BE2C (cell line): ENCODE measurements around the gene CXCL13.
"Not testable (repeated sequence)": the region's sequence is repeated elsewhere in the genome, so short reads cannot be mapped to it uniquely, and the experiment has no call there.

Experiments used
- DNase-seq: peaks from one replicate; pipeline ENCODE4 v3.0.0-alpha.2; 2020
- H3K27me3 ChIP-seq: fragments of 250-450 bp; sonication (Bioruptor Pico); 2 replicates; pipeline ENCODE4 v1.5.1; 2020; ENCODE audit warnings: mild to moderate bottlenecking
- H3K36me3 ChIP-seq: fragments of 250-450 bp; sonication (Bioruptor Pico); 2 replicates; pipeline ENCODE4 v1.5.1; 2020; ENCODE audit warnings: mild to moderate bottlenecking
- H3K4me1 ChIP-seq: fragments of 250-450 bp; sonication (Bioruptor Pico); 2 replicates; pipeline ENCODE4 v1.5.1; 2020
- H3K4me3 ChIP-seq: 2 replicates; pipeline ENCODE4 v1.5.1; 2011; ENCODE audit warnings: low read depth, low read length
- H3K9me3 ChIP-seq: fragments of 250-450 bp; sonication (Bioruptor Pico); 2 replicates; pipeline ENCODE4 v1.5.1; 2020
- TF ChIP-seq, protein P1 (sequence below): IDR thresholded peaks from 2 replicates; pipeline ENCODE4 v1.5.1; 2012; ENCODE audit warnings: mild to moderate bottlenecking, low read depth, low read length

The CXCL13 gene

DNA sequence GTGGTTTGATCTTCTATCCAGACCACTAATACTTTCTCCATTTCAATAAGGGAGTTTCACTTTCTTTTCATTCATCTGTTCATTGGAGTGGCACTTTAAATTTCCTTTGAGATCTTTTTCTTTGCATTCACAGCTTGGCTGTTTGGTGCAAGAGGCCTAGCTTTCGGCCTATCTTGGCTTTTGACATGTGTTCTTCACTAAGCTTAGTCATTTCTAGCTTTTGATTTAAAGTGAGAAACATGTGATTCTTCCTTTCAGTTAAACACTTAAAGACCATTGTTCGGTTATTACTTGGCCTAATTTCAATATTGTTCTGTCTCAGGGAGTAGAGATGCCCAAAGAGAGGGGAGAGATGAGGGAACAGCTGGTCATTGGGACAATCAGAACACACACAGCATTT lies 24.3 kb downstream of the CXCL13 start:
- peaks cover 4% of the 10 kb centered on the region; the same call in 1 of the 2 replicates for H3K27me3 ChIP-seq
- no peaks in the 10 kb centered on the region for H3K36me3 ChIP-seq
- TF ChIP-seq, protein P1, sequence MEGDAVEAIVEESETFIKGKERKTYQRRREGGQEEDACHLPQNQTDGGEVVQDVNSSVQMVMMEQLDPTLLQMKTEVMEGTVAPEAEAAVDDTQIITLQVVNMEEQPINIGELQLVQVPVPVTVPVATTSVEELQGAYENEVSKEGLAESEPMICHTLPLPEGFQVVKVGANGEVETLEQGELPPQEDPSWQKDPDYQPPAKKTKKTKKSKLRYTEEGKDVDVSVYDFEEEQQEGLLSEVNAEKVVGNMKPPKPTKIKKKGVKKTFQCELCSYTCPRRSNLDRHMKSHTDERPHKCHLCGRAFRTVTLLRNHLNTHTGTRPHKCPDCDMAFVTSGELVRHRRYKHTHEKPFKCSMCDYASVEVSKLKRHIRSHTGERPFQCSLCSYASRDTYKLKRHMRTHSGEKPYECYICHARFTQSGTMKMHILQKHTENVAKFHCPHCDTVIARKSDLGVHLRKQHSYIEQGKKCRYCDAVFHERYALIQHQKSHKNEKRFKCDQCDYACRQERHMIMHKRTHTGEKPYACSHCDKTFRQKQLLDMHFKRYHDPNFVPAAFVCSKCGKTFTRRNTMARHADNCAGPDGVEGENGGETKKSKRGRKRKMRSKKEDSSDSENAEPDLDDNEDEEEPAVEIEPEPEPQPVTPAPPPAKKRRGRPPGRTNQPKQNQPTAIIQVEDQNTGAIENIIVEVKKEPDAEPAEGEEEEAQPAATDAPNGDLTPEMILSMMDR: no peak
- H3K4me3 ChIP-seq: no peak overlapping the region
- no peaks in the 10 kb centered on the region for H3K9me3 ChIP-seq
- H3K4me1 ChIP-seq: no peaks in the 10 kb centered on the region
- DNase-seq: no peak

DNA sequence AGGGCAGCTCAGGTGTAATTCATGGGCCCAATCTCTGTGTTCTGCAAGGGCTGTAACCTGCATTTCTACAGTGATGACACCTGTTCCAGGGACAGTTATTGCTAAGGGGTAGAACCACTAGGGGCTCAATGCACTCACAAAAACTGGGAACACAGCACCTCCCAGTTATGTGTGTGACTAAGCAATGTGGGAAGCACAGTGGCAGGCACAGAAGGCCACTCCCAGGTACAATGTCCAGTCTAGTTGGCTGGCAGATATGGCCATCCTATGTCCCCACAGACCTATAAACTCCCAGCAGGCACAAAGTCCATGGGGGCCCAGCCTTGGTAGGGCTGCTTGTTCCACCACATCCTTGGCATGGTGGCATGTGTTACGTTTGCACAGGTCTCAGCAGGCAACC lies 25.7 kb downstream of the CXCL13 start:
- Histone ChIP-seq H3K36me3 (no peaks in the 10 kb centered on the region), H3K27me3 (peaks cover 4% of the 10 kb centered on the region; the same call in 1 of the 2 replicates), H3K4me3 (no peak overlapping the region), H3K4me1 (no peaks in the 10 kb centered on the region), H3K9me3 (no peaks in the 10 kb centered on the region)
- DNase-seq: no peak
- TF ChIP-seq, protein P1: no peak

DNA sequence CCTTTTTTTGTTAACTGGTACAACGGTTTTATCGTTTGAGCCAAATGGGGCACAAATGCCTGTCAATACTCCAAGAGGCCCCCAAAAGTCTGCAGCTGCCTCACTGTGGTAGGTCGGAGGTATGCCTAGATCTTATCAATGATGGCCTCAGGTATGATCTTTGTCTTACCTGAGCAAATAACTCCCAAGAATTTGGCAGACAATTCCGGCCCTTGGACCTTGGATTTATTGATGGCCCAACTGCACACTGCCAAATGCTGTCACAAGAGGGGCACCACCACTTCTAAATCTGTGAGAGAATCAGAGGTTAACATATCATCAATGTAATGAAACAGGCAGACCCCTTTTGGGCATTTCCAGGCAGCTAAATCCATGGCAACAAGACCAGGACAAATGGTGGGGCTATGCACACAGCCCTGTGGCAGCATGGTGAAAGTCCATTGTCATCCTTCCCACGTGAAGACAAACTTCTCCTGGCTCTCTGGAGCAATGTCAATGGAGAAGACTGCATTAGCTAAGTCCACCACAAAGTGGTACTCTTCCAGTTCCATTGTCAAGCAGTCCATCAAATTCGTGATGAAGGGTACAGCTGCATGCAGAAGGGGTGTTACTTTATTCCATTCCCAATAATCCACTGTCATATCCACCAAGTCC lies 28.6 kb downstream of the CXCL13 start:
- Histone ChIP-seq H3K36me3 (no peaks in the 10 kb centered on the region), H3K4me3 (no peak overlapping the region), H3K27me3 (no peaks in the 10 kb centered on the region; the same call in 1 of the 2 replicates), H3K4me1 (no peaks in the 10 kb centered on the region), H3K9me3 (no peaks in the 10 kb centered on the region)
- DNase-seq: no peak
- TF ChIP-seq, protein P1: no peak

DNA sequence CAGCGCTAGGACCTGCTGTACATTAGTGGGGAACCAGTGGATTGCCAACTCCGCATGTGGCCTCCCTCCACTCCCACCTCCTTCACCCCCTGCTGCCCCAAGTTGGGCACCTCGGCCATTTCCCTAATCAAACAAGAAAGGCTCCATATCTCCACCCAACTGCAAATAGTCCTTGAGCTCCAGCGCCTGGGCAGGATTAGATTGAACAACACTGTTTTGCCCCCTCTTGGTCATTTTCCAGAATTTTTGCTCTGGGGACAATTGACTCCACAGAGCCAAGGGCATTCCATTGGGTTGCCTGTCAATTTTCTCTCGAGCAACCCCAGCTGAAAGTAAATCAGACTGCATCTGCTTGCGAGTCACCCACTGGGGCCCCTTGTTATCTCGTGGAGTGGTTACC lies 29.6 kb downstream of the CXCL13 start:
- Histone ChIP-seq H3K4me1 (no peaks in the 10 kb centered on the region), H3K4me3 (no peak overlapping the region), H3K27me3 (no peaks in the 10 kb centered on the region), H3K9me3 (no peaks in the 10 kb centered on the region), H3K36me3 (no peaks in the 10 kb centered on the region)
- TF ChIP-seq, protein P1: no peak
- no peak for DNase-seq

DNA sequence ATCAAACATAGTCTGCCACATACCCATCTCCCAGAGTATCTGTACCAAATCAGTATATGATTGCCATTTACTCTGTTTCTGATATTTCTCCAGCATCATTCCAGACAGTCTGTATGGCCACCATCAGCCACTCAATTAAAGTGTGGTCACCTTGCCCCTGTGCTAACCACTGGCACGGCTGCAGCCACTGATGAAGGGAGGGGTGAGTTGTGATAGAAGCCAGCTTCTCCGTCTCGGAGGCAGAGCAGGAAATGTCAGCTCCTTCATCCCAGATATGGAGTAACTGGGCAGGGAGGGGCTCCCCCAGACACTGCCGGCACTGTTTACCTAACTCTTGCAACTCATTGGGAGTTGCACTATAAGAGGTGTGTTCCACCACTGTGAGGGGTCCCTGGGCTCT lies 30.3 kb downstream of the CXCL13 start:
- TF ChIP-seq, protein P1: no peak
- Histone ChIP-seq H3K4me3 (no peak overlapping the region), H3K36me3 (no peaks in the 10 kb centered on the region)

DNA sequence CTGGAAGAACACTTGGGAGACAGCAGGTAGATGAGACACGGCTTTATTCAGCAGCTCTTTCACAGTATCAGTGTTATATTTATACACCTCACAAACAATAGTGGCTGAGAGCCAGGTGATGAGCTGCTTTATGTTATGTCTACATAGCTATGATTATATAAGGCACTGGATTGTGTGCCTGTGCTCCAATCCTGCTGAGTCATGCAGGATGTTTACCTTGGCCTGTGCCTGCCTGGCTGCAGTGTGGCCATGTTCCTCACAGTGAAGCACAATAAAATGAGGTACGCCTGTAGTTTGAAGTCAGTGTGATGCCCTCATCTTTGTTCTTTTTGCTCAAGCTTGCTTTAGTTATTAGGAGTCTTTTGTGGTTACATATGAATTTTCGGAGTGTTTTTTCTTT lies 31.3 kb downstream of the CXCL13 start:
- H3K9me3 ChIP-seq: no peaks in the 10 kb centered on the region
- no peak overlapping the region for H3K4me3 ChIP-seq
- no peak for DNase-seq
- no peaks in the 10 kb centered on the region for H3K27me3 ChIP-seq
- TF ChIP-seq, protein P1: no peak
- no peaks in the 10 kb centered on the region for H3K36me3 ChIP-seq
- no peaks in the 10 kb centered on the region for H3K4me1 ChIP-seq

More for the DNA sequence above, 30.3 kb downstream of the CXCL13 start:
- Histone ChIP-seq H3K4me1 (no peaks in the 10 kb centered on the region), H3K9me3 (no peaks in the 10 kb centered on the region), H3K27me3 (no peaks in the 10 kb centered on the region)
- no peak for DNase-seq

DNA sequence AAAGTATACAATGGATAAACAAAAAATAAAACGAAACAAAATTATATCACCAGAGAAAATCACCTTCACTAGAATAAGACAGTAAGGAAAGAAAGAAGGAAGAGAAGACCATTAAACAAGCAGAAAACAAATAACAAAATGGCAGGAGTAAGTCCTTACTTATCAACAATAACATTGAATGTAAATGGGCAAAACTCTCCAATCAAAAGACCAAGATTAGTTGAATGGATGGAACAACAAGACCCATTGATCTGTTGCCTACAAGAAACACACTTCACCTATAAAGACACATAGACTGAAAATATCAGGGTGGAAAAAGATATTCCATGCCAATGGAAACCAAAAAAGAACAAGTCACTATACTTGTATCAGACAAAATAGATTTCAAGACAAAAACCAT lies 38.4 kb downstream of the CXCL13 start:
- not testable (repeated sequence) for H3K36me3 ChIP-seq, DNase-seq, H3K27me3 ChIP-seq, H3K4me1 ChIP-seq, H3K4me3 ChIP-seq, H3K9me3 ChIP-seq
